GM19099 (cell line): ENCODE results near the gene LDAH.

Experiments used
- POLR2A ChIP-seq: IDR thresholded peaks from 3 replicates; pipeline ENCODE4 v1.6.1; 2011; ENCODE audit warnings: low read depth; ENCODE audit not compliant: insufficient read length; ENCODE audit errors: extremely low read depth

Gene LDAH

GRCh38 chr2:20657522-20658235, 165.2 kb downstream of the LDAH start:
- TF ChIP-seq POLR2A = no peak

DNA sequence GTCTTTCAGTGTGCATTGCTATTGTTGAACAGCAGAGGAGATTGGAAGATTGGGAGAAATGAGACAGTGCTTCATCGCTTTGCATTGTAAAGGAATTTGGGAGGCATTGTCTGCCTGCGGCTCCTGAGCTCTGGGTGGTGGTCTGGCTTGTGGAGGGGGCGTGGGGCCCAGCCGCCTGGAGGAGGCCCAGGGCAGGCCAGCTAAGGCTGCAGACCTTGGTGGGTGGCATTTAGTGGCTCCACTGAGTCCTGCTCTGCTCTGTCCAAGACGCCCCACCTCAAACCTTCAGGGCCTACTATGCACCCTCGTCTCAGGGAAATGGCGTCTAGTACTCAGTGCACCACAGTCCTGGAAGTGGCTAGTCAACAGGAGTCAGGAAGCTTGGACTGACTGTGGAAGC, 166.3 kb downstream of the LDAH start:
- no peak for TF ChIP-seq POLR2A

GRCh38 chr2:20654535-20654813, 168.4 kb downstream of the LDAH start:
- TF ChIP-seq POLR2A = no peak

DNA sequence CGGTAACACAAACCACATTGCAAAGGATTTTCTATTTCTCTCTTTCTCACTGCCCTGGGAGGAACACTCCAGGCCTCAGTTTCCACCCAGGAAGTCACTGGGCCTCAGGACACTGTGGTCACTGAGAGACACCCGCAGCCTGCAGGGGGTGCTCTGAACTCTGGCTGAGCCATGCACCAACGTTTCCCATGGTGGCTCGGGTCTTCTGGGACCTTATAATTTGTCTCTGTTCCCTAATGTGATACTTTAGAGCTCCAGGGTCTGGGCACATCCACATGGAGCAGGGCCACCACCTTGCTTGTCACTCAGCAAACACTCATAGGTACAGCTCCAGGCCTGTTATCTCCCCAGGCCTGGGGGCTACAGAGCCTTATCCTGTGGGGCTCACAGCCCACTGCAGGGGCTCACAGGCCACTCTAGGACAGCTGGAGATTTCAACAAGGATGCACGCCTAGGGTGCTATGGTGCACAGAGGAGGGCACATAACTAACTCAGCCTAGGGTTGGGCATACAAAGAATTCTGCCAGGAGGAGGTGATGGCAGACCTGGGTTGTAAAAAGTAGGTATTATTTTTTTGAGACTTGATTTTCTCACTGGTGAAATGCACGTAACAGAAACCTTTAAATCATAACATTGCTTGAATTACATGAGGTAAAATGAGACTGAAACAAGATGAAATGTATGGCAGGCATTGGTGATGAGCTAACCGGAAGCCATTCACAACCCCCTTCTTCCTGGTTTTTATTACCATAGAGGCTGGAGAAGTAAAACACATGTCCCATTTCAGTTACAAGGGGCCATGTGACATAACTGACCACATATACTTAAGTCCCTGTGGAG, 169.0 kb downstream of the LDAH start:
- TF ChIP-seq POLR2A = no peak

DNA sequence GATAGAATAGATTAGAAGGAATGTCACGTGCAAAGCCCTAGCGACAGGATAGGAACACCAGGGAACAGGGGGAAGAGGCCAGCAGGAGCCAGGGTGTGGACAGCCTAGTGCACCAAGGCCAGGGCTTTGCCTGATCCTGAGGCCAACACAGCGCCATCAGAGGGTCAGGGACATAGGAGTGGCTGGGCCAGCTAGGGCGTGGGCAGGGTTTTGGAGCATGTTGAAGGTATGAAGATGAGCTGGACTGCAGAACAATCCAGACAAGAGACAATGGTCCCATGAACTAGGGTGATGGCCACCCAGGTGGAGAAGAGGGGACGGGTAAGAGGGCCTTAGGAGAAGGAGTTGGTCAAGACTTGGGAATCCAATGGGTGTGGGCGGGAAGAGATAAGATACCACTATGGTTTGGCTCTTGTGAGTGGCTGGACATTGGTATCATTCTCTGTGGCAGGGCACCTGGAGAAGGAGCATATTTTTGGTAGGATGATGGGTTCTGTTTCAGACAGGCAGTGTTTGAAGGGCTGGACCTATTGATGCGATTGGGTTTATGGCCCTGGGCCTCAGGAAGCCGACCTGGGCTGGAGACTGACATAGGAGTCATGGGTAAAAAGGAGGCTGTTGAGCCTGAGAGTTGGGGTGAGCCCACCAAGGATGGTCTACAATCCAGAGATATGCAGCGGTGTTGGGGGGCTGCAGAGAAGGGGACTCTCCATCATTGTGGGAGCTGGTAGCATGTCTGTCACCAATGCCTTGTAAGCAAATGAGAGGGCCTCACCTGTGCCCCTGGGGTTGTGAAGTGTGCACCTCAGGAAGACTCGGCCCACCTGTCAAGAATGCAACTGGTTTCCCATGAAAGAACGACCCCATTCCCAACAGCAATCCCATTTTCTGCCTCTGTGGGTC, 170.0 kb downstream of the LDAH start:
- TF ChIP-seq POLR2A = no peak

GRCh38 chr2:20652141-20652540, 170.8 kb downstream of the LDAH start:
- no peak for TF ChIP-seq POLR2A

DNA sequence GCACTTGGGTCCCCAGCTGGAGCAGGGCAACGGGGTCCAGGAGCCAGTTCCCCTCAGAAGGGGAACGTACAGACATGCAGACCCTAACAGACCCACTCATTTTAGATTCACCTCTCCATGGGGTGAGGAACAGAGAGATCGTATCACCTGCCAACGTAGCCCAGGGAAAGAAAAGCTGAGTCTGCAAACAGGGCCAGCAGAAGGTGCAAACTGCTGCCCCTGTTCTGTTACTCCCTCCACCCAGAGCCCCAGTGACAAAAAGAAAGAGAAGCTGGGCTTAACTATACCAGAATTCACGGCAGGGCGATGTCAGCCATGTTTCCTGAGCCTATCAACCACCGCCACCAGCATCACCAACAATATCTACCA, 171.2 kb downstream of the LDAH start:
- TF ChIP-seq POLR2A = no peak

- TF ChIP-seq POLR2A = peak; percentile 85
These were observed 171.8 kb downstream of the LDAH start, which contains the start of gene HS1BP3 for GRCh38 chr2:20650877-20651730. Gene HS1BP3 (minus strand): TSS chr2:20651098. CDS start chr2:20651063, 35 bp downstream.

- TF ChIP-seq POLR2A = no peak
These were observed 172.5 kb downstream of the LDAH start for GRCh38 chr2:20650393-20650876.

DNA sequence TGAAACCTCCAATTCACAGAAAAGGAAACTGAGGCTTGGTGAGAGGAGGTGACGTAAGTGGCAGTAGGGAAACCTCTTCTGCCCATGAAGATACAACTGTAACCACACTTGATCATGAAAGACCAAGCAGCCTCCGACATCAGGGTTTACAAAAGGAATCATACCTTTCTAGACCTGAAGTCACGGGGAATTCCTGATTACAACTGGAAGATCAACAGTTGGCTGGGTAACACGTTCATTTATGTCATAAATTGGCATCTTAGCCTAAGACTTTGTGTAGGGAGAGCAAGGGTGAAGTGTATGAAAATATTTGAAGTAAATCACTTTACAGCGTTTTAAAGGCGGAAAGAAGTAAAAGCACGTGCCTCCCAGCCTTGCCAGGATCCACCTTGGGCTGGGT, 172.9 kb downstream of the LDAH start:
- TF ChIP-seq POLR2A = no peak

- TF ChIP-seq POLR2A = no peak
These were observed 173.3 kb downstream of the LDAH start for GRCh38 chr2:20649576-20649975.

GRCh38 chr2:20648831-20649230, 174.1 kb downstream of the LDAH start:
- TF ChIP-seq POLR2A = no peak

GRCh38 chr2:20648206-20648605, 174.7 kb downstream of the LDAH start:
- no peak for TF ChIP-seq POLR2A

DNA sequence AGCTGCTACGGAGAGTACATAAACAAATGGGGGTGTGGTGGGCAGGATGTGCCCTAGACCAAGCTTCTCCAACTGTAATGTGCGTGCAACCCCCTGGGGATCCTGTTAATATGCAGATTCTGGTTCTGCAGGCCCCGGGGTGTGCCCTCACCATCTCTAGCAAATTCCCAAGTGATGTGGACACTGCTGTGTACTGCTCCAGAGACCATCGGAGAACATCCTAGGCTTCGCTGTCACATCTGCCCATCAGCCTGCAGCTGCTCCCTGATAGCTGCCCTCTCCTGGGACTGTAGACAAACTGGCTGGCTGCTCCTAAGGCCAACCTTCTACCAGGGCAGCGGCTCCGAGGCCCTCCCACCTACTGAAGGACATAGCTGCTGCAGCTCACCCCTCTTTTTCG, 175.2 kb downstream of the LDAH start:
- no peak for TF ChIP-seq POLR2A
